ENCODE measurements around the gene PGP. TPM values are rescaled to one million over a fixed set of nuclear protein-coding genes. Genes with fewer than 3 reads are reported as not detected.
A peak's percentile ranks its signal among the peaks of the same experiment; 100 is the strongest.

PGP gene
- total RNA-seq, 1 experiment from 2014 or later = 38.3 TPM

- H3K23ac ChIP-seq (ENCODE audit: insufficient read length, low read depth, low read length) = no peak overlapping the region
- H3K79me1 ChIP-seq (ENCODE audit: insufficient read depth, low read depth, low read length, poor library complexity, severe bottlenecking) = no peaks in the 10 kb centered on the region
- no peak overlapping the region for H4K5ac ChIP-seq (ENCODE audit: insufficient read length, low read depth, low read length)
- no peak overlapping the region for H2AK5ac ChIP-seq (ENCODE audit: insufficient read length, low read length)
- H2BK20ac ChIP-seq (ENCODE audit: low read depth, low read length, poor library complexity, severe bottlenecking) = no peak overlapping the region
- no peak overlapping the region for H2AFZ ChIP-seq (ENCODE audit: low read length)
- no peaks in the 10 kb centered on the region for H3K9me3 ChIP-seq (ENCODE audit: control insufficient read depth, low read depth, low read length)
- no peak overlapping the region for H2BK15ac ChIP-seq (ENCODE audit: low read depth, low read length)
- no peaks in the 10 kb centered on the region for H3K4me1 ChIP-seq (ENCODE audit: insufficient read depth, low read length)
- WGBS (ENCODE audit: extremely low coverage, insufficient read length, low lambda C conversion rate) = no CpG with 5 or more reads among the region's 11 CpGs
- H4K91ac ChIP-seq (ENCODE audit: insufficient read length, low read depth, low read length) = no peak overlapping the region
- Mint-ChIP-seq H3K27ac (peak overlapping the region in 1 of 3 experiments; percentile 44; a peak in 1 of 7 replicates), H3K4me1 (peaks cover 0 to 3% of the 10 kb centered on the region in 2 experiments; a peak in 1 of 4 replicates), H3K36me3 (ENCODE audit: insufficient read depth in 1 of 3, low read depth in 3 of 3) (peaks cover 18 to 71% (median 48%) of the 10 kb centered on the region in 3 experiments; a peak in 6 of 7 replicates), H3K9me3 (no peaks in the 10 kb centered on the region; a peak in 1 of 5 replicates), H3K4me3 (no peak overlapping the region), H3K27me3 (ENCODE audit: low read depth) (no peaks in the 10 kb centered on the region)
- no peak overlapping the region for H2BK5ac ChIP-seq (ENCODE audit: insufficient read length, low read length)
- H3K14ac ChIP-seq (ENCODE audit: insufficient read depth, low read length) = no peak overlapping the region
- DNase-seq = no peak
- H3K27me3 ChIP-seq (ENCODE audit: insufficient read depth, low read length) = no peaks in the 10 kb centered on the region
- no peak overlapping the region for H4K8ac ChIP-seq (replicated peaks; ENCODE audit: insufficient read length, low read depth, low read length)
- H2BK120ac ChIP-seq (ENCODE audit: low read depth, low read length, poor library complexity, severe bottlenecking) = no peak overlapping the region
- H3K4me2 ChIP-seq (ENCODE audit: insufficient read depth, insufficient read length, low read length) = no peak overlapping the region
- H3T11ph ChIP-seq (ENCODE audit: low read length) = no peak overlapping the region
- TF ChIP-seq CTCF (conservative IDR thresholded peaks at IDR 0.05) = no peak
- H3K9ac ChIP-seq (ENCODE audit: extremely low read depth, insufficient read length, low read length) = no peak overlapping the region
- H4K20me1 ChIP-seq (ENCODE audit: control insufficient read depth, insufficient read depth, insufficient read length) = no peaks in the 10 kb centered on the region
- H3K18ac ChIP-seq (ENCODE audit: insufficient read length, low read depth, low read length) = no peak overlapping the region
- H3K4ac ChIP-seq (ENCODE audit: low read depth, low read length) = no peak overlapping the region
- H3K56ac ChIP-seq (ENCODE audit: insufficient read length, low read depth, low read length) = no peak overlapping the region
- H3K23me2 ChIP-seq (ENCODE audit: insufficient read length, low read depth, low read length, poor library complexity, severe bottlenecking) = no peaks in the 10 kb centered on the region
- H3K79me2 ChIP-seq (ENCODE audit: insufficient read depth, low read length) = no peaks in the 10 kb centered on the region
- H3K27ac ChIP-seq (ENCODE audit: insufficient read length, low read depth, low read length) = no peak overlapping the region
- H2BK12ac ChIP-seq (ENCODE audit: insufficient read length, low read depth, low read length) = no peak overlapping the region
Observed at GRCh38 chr16:2243781-2244180, 29.1 kb upstream of the PGP start.

Measured in H9 (cell line).